HG03066 (cell line): ENCODE measurements around the gene GRIN2A.

Experiments used
- ATAC-seq: cut with Tn5 transposase; IDR thresholded peaks from one replicate; pipeline ENCODE4 v1.9.1; 2021; ENCODE audit warnings: low read depth; ENCODE audit not compliant: unreplicated experiment

Gene GRIN2A

DNA sequence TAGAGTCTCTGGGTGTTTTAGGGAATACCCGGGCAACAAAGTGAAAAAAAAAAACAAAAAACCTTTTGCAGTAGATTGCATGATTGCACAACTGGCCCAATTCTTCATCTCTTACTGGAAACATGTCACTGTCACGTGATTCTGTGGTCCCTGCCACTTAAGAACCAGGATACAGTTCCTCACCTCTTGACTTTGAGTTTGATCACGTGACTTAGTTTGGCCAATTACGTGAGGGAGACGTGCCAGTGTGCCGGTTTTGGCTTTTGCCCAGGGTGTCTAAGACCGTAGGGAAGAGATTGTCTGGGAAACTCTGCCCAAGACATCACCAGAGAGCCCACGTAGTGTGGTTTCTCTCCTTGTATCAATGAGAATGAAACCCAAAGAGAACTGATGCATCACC, 88.7 kb downstream of the GRIN2A start:
- no peak for ATAC-seq

DNA sequence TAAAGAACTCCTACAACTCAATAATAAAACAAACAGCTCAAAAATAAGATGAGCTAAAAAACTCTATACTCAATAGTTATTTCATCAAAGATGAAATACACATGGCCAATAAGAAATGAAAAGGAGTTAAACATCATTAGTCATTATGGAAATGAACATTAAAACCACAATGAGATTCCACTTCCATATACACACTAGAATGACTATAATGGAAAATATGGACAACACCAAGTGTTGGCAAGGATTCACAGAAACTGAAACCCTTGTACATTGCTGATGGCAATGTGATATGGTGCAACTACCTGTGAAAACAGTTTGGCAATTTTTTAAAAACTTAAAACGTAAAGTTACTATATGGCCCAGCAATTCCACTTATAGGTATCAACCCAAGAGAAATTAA, 91.4 kb downstream of the GRIN2A start:
- ATAC-seq, result no peak

- ATAC-seq, result no peak
These were observed 93.8 kb downstream of the GRIN2A start for GRCh38 chr16:10088380-10088793.

DNA sequence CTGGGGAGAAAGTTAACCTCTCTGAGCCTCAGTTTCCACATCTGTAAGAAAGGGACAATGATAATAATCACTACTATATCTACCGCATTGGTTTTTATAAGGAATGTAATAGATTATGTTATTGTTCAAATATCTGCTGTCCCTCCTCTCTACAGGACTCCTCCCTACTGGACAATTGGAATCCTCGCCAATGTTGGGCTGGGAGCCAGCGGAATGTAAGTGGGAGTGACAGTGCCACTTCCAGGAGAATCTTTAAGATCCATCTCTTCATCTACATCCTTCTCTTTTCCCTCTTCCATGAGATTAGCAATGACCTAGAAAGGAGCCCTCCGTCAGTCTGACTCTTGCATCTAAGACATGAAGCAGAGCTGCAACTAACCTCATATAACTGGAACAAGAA, 95.1 kb downstream of the GRIN2A start:
- ATAC-seq, result no peak

DNA sequence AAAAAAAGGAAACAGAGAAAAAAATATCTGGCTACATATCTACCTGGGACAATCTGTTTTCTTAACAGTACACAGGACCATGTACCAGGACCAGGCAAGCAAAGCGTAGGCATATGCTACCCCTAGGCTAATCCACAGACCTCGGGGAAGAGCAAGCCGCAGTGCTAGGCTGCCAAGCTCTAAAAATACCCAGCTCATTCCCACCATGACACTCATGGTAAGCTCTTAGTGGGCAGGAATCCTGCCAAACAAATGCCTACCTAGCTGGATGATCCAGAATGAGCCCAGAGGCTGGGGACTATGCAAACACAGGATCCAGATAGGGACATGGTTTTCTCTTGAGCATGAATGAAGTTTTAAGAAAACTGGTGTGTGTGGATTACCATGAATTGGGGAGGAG, 95.6 kb downstream of the GRIN2A start:
- ATAC-seq, result no peak

GRCh38 chr16:10085078-10085798, 97.0 kb downstream of the GRIN2A start:
- no peak for ATAC-seq

DNA sequence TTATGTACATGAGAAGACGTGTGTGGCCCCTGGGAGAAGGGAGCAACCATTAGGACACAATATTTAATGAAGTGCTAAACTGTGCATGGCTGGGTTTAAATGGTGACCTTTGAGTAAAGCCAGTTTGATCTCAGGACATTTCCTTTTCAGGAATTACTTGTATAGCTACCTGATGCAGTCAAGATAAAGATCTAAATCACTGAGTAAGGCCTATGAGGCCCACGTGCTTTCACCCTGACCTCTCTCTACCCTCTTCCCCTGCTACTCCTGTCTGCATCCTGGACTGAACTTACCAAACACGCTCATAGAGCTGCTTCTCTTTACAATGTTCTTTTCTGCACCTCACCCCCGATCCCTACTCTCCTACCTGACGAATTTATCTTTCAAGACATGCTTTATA, 98.9 kb downstream of the GRIN2A start:
- ATAC-seq, result no peak

DNA sequence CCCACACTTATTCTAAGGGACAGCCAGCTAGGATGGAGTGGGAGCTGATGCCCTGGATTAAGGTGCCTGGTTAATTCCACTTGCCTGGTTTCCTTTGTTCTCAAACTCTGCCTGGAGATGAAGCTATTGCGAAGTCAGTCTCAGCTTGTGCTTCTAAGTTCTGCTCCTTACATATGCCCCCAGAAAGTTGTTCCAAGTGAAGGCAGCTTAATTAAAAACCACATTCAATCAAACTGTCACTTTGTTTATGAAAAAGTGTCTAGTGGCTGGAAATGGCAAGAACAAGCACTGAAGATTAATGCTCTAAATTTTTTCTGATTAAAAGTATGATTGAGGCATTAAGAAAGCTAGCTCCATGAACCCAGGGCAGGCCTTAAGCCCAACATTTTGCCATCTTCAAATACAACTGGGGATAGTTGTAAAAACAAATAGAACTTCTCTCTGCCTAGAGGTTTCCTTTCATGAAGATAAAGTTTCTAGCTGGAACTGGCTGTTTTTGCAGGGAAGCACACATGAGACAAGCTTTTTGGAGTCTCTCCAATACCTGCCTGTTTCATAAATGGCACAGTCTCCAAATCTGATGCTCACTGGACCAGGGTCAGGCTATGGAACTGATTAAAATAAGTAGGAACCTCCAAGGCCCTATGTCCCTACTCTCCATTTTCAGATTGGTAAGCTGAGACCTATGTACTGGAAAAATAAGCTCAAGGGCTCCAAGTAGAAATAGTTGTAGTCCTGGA, 100.9 kb downstream of the GRIN2A start:
- no peak for ATAC-seq

DNA sequence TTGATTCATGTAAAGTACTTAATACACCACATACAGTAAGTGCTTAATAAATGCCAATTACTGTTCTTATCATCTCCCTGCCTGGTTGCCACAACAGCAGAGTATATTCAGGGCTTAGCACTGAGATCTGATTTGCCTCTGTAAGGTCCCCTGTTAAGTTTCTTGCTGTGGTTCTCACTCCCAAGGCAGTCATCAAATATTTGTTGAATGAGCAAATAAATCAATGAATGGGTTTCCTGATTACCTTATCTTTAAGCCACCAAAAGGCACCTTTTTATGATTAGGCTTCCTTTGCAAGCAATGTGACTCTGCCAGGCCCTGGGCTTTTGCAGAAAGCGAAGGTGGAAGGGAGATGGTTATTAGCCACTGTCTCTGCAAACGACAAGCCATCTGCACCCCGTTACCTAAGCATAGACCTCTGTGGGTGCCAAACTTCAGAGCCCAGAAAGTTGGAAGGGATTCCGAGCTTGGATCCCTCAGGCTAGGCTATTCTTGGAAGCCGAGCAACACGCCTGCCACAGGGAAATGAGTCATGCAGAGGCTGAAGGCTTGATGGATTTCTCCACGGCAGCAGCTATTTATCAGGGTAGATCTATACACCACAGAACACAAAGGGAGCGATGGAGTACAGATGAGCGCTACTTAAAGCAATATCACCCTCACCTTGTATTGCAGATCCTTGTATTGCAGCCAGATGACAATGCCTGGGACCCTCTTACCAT, 102.0 kb downstream of the GRIN2A start:
- ATAC-seq, result no peak

DNA sequence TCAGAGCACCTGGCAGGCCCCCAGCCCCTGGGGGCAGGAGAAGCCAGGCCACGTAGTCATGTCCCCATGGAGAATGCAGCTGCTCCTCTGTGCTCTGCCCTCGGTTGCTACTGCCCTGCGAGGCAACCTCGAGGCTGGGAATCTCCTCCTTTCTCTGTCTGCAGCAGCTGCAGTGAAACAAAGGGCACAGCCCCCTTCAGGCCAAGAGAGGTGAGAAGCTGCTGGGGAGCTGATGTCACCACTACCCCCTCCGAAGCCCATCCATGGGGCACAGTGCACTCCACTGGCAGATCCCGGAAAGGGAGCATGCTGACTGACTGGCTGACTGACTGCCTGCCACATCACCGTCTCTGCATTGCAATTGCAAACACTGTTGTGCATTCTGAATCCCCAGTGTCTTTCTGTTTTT, 103.7 kb downstream of the GRIN2A start:
- ATAC-seq, result no peak

DNA sequence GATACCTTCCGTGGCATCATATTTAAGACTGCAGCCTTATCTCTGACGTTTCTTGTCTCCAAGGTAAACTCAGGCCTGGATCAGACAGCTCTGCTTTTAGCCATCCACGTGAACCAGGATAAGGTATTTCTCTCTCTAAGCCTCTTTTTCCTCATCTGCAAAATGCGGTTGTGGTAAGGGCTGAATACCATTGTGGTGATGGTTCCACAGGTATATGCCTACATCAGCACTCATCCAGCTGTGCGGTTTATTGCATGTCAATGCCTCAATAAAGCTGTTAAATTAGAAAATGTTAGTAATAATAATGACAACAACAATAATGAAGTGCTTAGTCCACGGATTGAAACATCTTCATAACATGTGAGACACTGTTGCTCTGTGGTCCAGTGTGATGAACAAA, 104.4 kb downstream of the GRIN2A start:
- no peak for ATAC-seq

- no peak for ATAC-seq
These were observed 106.2 kb downstream of the GRIN2A start for GRCh38 chr16:10076037-10076436.

DNA sequence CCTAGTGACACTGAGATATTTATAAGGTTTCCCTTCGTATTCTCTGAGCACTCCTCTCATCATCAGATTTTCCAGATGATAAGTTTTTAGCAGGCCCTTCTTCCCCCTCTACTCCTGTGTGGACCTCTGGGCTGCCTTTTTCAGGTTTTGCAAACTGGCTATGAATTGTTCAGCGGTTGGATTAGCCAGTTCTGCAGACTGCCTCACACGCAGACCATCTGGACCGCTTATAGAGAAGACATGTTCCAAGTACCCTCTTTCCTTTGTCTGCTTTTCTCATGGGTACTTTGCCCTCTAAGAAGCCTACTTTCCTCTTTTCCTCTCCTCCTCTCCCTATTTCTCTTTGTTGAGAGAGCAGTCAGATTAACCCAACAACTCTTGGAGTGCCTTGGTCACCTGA, 111.6 kb downstream of the GRIN2A start:
- no peak for ATAC-seq

GRCh38 chr16:10069374-10069773, 112.9 kb downstream of the GRIN2A start:
- no peak for ATAC-seq

GRCh38 chr16:10067835-10068234, 114.4 kb downstream of the GRIN2A start:
- no peak for ATAC-seq

DNA sequence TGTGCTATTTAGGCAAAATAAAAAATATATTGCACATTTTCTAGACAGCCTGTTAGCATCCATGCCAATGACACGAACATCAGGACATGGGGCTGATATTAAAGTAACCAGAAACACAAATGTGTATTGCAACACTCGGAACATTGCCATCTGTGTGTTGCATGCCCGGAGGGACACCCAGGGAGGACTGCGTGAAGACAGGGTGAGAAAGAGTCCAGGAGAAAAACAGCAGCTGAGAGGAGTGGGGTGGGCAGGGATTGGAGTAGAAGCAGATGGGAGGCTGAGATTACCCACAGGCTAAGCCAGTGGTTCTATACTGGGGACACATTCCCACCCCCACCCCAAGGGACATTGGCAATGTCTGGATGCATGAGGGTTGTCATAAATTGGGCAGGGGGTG, 114.8 kb downstream of the GRIN2A start:
- ATAC-seq, result no peak

DNA sequence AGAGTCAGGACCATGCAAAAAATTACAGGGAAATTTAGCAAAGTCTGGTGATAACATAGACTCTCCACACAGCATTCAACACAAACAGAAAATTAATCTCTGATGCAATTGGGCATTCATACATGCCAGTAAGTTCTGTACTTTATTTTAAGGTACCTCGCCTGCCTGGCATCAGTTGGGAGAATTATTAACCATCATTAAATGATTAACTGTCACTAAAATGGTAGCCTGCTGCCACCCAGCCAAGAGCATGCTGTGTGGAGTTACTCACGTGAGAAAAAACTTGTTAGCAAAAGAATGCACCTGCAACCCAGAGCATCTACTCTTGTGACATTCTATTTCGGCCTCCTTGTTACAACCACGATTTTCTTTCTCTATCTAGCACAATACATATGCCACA, 117.2 kb downstream of the GRIN2A start:
- no peak for ATAC-seq

DNA sequence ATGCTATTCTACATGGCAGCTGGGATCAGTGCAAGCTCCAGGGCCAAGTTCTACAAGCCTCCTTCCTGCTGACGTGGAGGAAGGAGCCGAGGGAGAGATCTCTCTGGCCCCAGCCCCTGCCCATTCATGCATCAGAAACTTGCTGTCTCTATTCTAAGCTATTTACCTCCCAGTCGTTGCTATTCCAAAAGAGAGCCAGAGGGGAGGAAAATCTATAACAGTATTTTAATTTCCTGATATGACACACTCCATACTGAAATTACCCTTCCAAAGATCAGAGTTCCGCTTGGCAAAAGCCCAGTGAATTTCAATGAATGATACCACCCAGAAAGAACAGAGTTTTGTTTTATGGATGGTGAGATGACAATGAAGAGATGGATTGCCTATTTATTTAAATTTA, 133.4 kb downstream of the GRIN2A start:
- no peak for ATAC-seq

DNA sequence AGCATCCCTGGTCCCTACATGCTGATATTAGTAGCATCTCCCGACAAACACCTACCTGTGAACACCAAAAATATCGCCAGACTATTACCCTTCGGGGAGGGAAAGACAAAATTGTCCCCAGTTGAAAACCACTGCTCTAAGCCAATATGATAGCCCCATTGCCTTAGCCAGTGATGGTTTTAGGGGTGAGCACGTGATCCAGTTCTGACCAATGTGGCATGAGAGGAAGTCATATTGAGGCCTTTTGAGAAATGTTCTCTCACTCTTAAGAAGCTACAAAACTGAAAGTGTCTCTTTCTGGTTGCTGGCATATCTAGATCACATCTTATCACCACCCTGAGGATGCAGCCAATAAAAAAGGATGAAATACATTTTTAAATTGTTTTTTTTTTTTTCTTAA, 136.3 kb downstream of the GRIN2A start:
- no peak for ATAC-seq

DNA sequence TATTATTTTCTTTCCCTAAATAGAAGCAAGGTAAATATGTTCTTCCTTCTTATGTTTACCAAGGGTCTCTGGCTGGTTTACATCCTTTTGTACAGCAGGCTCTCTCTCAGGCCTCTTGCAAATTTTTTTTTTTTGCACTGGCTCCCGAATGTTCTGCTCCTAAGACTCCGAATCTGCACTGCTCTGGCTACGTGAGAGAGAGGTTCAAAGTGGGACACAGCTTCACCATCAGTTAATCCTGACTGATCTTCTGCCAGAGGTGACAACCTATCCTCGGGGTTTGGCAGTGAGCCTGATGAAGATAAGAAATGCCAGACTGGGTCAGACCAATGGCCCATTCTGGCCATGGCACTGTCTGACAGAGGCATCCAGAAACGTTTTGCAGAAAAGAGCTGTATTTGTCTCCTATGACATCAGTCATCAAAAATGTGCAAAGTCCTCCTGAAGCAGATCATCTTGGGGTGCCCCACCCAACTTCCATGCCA, 136.9 kb downstream of the GRIN2A start:
- ATAC-seq, result no peak
